GM19351 (cell line): ENCODE measurements around the gene AATK.
"Not testable (repeated sequence)": the region's sequence is repeated elsewhere in the genome, so short reads cannot be mapped to it uniquely, and the experiment has no call there.

Experiments
- ATAC-seq: cut with Tn5 transposase; IDR thresholded peaks from one replicate; pipeline ENCODE4 v1.9.1; 2021; ENCODE audit warnings: mild to moderate bottlenecking, moderate library complexity; ENCODE audit not compliant: unreplicated experiment

AATK gene

GRCh38 chr17:81163051-81163695, 2.8 kb downstream of the AATK start:
- no peak for ATAC-seq

GRCh38 chr17:81162491-81162890, 3.5 kb downstream of the AATK start:
- ATAC-seq = no peak

GRCh38 chr17:81161972-81162371, 4.0 kb downstream of the AATK start:
- ATAC-seq = no peak

GRCh38 chr17:81161536-81161935, 4.5 kb downstream of the AATK start:
- ATAC-seq = no peak

- ATAC-seq = no peak
Observed at GRCh38 chr17:81160747-81161453, 5.1 kb downstream of the AATK start.

- ATAC-seq = no peak
Observed at GRCh38 chr17:81160306-81160705, 5.7 kb downstream of the AATK start.

- ATAC-seq = no peak
Observed at GRCh38 chr17:81159611-81160265, 6.3 kb downstream of the AATK start.

- ATAC-seq = no peak
Observed at GRCh38 chr17:81158688-81159590, 7.1 kb downstream of the AATK start.

- ATAC-seq = no peak
Observed at GRCh38 chr17:81157848-81158687, 8.0 kb downstream of the AATK start.

- no peak for ATAC-seq
Observed at GRCh38 chr17:81156866-81157805, 8.9 kb downstream of the AATK start.

GRCh38 chr17:81154961-81155360, 11.1 kb downstream of the AATK start:
- no peak for ATAC-seq

GRCh38 chr17:81154016-81154415, 12.0 kb downstream of the AATK start:
- not testable (repeated sequence) for ATAC-seq

GRCh38 chr17:81153340-81153803, 12.6 kb downstream of the AATK start:
- no peak for ATAC-seq

- ATAC-seq = no peak
Observed at GRCh38 chr17:81152288-81152828, 13.7 kb downstream of the AATK start.

GRCh38 chr17:81151278-81151677, 14.7 kb downstream of the AATK start:
- no peak for ATAC-seq

GRCh38 chr17:81150377-81151077, 15.5 kb downstream of the AATK start:
- ATAC-seq = no peak

- no peak for ATAC-seq
Observed at GRCh38 chr17:81148986-81149533, 17.0 kb downstream of the AATK start.

GRCh38 chr17:81148571-81148970, 17.4 kb downstream of the AATK start:
- ATAC-seq = no peak
